ENCODE data around the gene NPR1. TPM values are rescaled to one million over a fixed set of nuclear protein-coding genes. Genes with fewer than 3 reads are reported as not detected.
A peak's percentile ranks its signal among the peaks of the same experiment; 100 is the strongest.

NPR1 gene
- not detected for polyA plus RNA-seq (ENCODE audit: low read depth in 6 of 6)

GRCh38 chr1:153678519-153679336, at the start of gene NPR1:
Gene NPR1 (plus strand): TSS chr1:153678688. CDS start chr1:153679109, 421 bp downstream.
- peaks cover 0 to 8% of the 10 kb centered on the region in 2 donors for H3K36me3 Mint-ChIP-seq
- no peak for DNase-seq
- ATAC-seq (ENCODE audit: low read depth in 2 of 2), result peak; percentile 43 to 52
- H3K27me3 Mint-ChIP-seq, result peaks cover 50 to 62% (median 60%) of the 10 kb centered on the region in 3 donors
- H3K27ac Mint-ChIP-seq, result peak within 1 kb of the TSS in 3 of 6 donors; percentile 65 to 73 (median 69)
- peak within 1 kb of the TSS; percentile 82 to 93 (median 88) for H3K4me3 Mint-ChIP-seq
- H3K9me3 Mint-ChIP-seq, result no peaks in the 10 kb centered on the region
- peaks cover 24 to 28% (median 25%) of the 10 kb centered on the region in 3 donors for H3K4me1 Mint-ChIP-seq

GRCh38 chr1:153629343-153629665, 49.2 kb upstream of the NPR1 start:
- Mint-ChIP-seq H3K27ac (peak overlapping the region in 3 of 6 donors; percentile 11 to 70 (median 60)), H3K4me3 (no peak overlapping the region), H3K9me3 (peaks cover 0 to 5% (median 0%) of the 10 kb centered on the region in 7 donors), H3K27me3 (no peaks in the 10 kb centered on the region), H3K4me1 (peaks cover 46 to 58% (median 51%) of the 10 kb centered on the region in 3 donors), H3K36me3 (peaks cover 0 to 5% of the 10 kb centered on the region in 2 donors)
- no peak for ATAC-seq (ENCODE audit: low read depth in 2 of 2)
- DNase-seq, result no peak

- Mint-ChIP-seq H3K27ac (no peak overlapping the region), H3K27me3 (no peaks in the 10 kb centered on the region), H3K4me1 (peaks cover 47 to 61% (median 54%) of the 10 kb centered on the region in 3 donors), H3K4me3 (no peak overlapping the region), H3K9me3 (peaks cover 0 to 5% (median 0%) of the 10 kb centered on the region in 7 donors), H3K36me3 (peaks cover 0 to 5% of the 10 kb centered on the region in 2 donors)
- ATAC-seq (ENCODE audit: low read depth in 2 of 2) (no peak), DNase-seq (no peak)
Measured at GRCh38 chr1:153629971-153630370, 48.5 kb upstream of the NPR1 start.

GRCh38 chr1:153630384-153630783, 48.1 kb upstream of the NPR1 start:
- DNase-seq, result no peak
- peaks cover 47 to 61% (median 54%) of the 10 kb centered on the region in 3 donors for H3K4me1 Mint-ChIP-seq
- H3K36me3 Mint-ChIP-seq, result peaks cover 0 to 5% of the 10 kb centered on the region in 2 donors
- no peak for ATAC-seq (ENCODE audit: low read depth in 2 of 2)
- peak overlapping the region in 1 of 6 donors; percentile 60 for H3K27ac Mint-ChIP-seq
- H3K27me3 Mint-ChIP-seq, result no peaks in the 10 kb centered on the region
- H3K4me3 Mint-ChIP-seq, result no peak overlapping the region
- H3K9me3 Mint-ChIP-seq, result peaks cover 0 to 5% (median 0%) of the 10 kb centered on the region in 7 donors

GRCh38 chr1:153631047-153632022, 47.2 kb upstream of the NPR1 start:
- peaks cover 51 to 58% (median 53%) of the 10 kb centered on the region in 3 donors for H3K4me1 Mint-ChIP-seq
- H3K27ac Mint-ChIP-seq, result peak overlapping the region in 1 of 6 donors; percentile 79
- H3K36me3 Mint-ChIP-seq, result peaks cover 0 to 5% of the 10 kb centered on the region in 2 donors
- no peak overlapping the region for H3K4me3 Mint-ChIP-seq
- DNase-seq, result no peak
- ATAC-seq (ENCODE audit: low read depth in 2 of 2), result no peak
- no peaks in the 10 kb centered on the region for H3K27me3 Mint-ChIP-seq
- peaks cover 0 to 5% (median 0%) of the 10 kb centered on the region in 7 donors for H3K9me3 Mint-ChIP-seq

- Mint-ChIP-seq H3K4me3 (peak overlapping the region; percentile 94 to 100 (median 99)), H3K9me3 (peaks cover 0 to 5% (median 0%) of the 10 kb centered on the region in 7 donors), H3K36me3 (peaks cover 11 to 21% of the 10 kb centered on the region in 2 donors), H3K27ac (peak overlapping the region; percentile 100), H3K4me1 (peaks cover 47 to 56% (median 50%) of the 10 kb centered on the region in 3 donors), H3K27me3 (no peaks in the 10 kb centered on the region)
- ATAC-seq (ENCODE audit: low read depth in 2 of 2) (no peak), DNase-seq (no peak)
Measured at GRCh38 chr1:153633161-153633753, 45.2 kb upstream of the NPR1 start.

GRCh38 chr1:153633754-153634665, 44.5 kb upstream of the NPR1 start, which contains the start of gene CHTOP:
Gene CHTOP (plus strand): TSS chr1:153634066. CDS start chr1:153636589, 2,523 bp downstream.
- DNase-seq, result peak; percentile 97
- peaks cover 0 to 5% (median 0%) of the 10 kb centered on the region in 7 donors for H3K9me3 Mint-ChIP-seq
- peaks cover 39 to 48% (median 43%) of the 10 kb centered on the region in 3 donors for H3K4me1 Mint-ChIP-seq
- no peaks in the 10 kb centered on the region for H3K27me3 Mint-ChIP-seq
- ATAC-seq (ENCODE audit: low read depth in 2 of 2), result peak; percentile 84 to 85
- peak within 1 kb of the TSS; percentile 100 for H3K27ac Mint-ChIP-seq
- H3K4me3 Mint-ChIP-seq, result peak within 1 kb of the TSS; percentile 94 to 100 (median 99)
- H3K36me3 Mint-ChIP-seq, result peaks cover 11 to 21% of the 10 kb centered on the region in 2 donors

- H3K27ac Mint-ChIP-seq, result peak overlapping the region in 5 of 6 donors; percentile 9 to 78 (median 41)
- H3K4me1 Mint-ChIP-seq, result peaks cover 36 to 41% (median 38%) of the 10 kb centered on the region in 3 donors
- no peak for DNase-seq
- peaks cover 0 to 5% (median 0%) of the 10 kb centered on the region in 7 donors for H3K9me3 Mint-ChIP-seq
- ATAC-seq (ENCODE audit: low read depth in 2 of 2), result no peak
- H3K27me3 Mint-ChIP-seq, result no peaks in the 10 kb centered on the region
- H3K4me3 Mint-ChIP-seq, result peak overlapping the region; percentile 44 to 100 (median 72)
- peaks cover 11 to 21% of the 10 kb centered on the region in 2 donors for H3K36me3 Mint-ChIP-seq
Measured at GRCh38 chr1:153635872-153636271, 42.6 kb upstream of the NPR1 start.

GRCh38 chr1:153636312-153636711, 42.2 kb upstream of the NPR1 start:
- ATAC-seq (ENCODE audit: low read depth in 2 of 2) (no peak), DNase-seq (no peak)
- Mint-ChIP-seq H3K27ac (peak overlapping the region in 2 of 6 donors; percentile 39 to 53), H3K36me3 (peaks cover 16 to 21% of the 10 kb centered on the region in 2 donors), H3K27me3 (no peaks in the 10 kb centered on the region), H3K4me1 (peaks cover 36 to 44% (median 41%) of the 10 kb centered on the region in 3 donors), H3K4me3 (peak overlapping the region in 7 of 8 donors; percentile 44 to 100 (median 75)), H3K9me3 (peaks cover 0 to 5% (median 0%) of the 10 kb centered on the region in 7 donors)

GRCh38 chr1:153638261-153638660, 40.2 kb upstream of the NPR1 start:
- H3K27me3 Mint-ChIP-seq, result no peaks in the 10 kb centered on the region
- ATAC-seq (ENCODE audit: low read depth in 2 of 2), result no peak
- H3K4me3 Mint-ChIP-seq, result peak overlapping the region in 1 of 8 donors; percentile 79
- DNase-seq, result no peak
- peaks cover 0 to 1% (median 0%) of the 10 kb centered on the region in 7 donors for H3K9me3 Mint-ChIP-seq
- peaks cover 27 to 29% of the 10 kb centered on the region in 2 donors for H3K36me3 Mint-ChIP-seq
- peaks cover 29 to 47% (median 39%) of the 10 kb centered on the region in 3 donors for H3K4me1 Mint-ChIP-seq
- peak overlapping the region in 3 of 6 donors; percentile 27 to 92 (median 39) for H3K27ac Mint-ChIP-seq

GRCh38 chr1:153639280-153639679, 39.2 kb upstream of the NPR1 start:
- no peaks in the 10 kb centered on the region for H3K27me3 Mint-ChIP-seq
- H3K27ac Mint-ChIP-seq, result peak overlapping the region in 1 of 6 donors; percentile 42
- peaks cover 27 to 39% of the 10 kb centered on the region in 2 donors for H3K36me3 Mint-ChIP-seq
- ATAC-seq (ENCODE audit: low read depth in 2 of 2) (no peak), DNase-seq (no peak)
- peaks cover 24 to 43% (median 42%) of the 10 kb centered on the region in 3 donors for H3K4me1 Mint-ChIP-seq
- no peak overlapping the region for H3K4me3 Mint-ChIP-seq
- H3K9me3 Mint-ChIP-seq, result no peaks in the 10 kb centered on the region
